SH-SY5Y (cell line): Measurements from ENCODE around the gene CCDC88B.

Experiments
- GATA2 ChIP-seq: IDR thresholded peaks from 2 replicates; pipeline ENCODE4 v1.6.1; 2011; ENCODE audit warnings: mild to moderate bottlenecking, low read depth, low read length
- GATA3 ChIP-seq: IDR thresholded peaks from 2 replicates; pipeline ENCODE4 v1.6.1; 2011; ENCODE audit warnings: low read depth, mild to moderate bottlenecking, low read length, moderate library complexity

GRCh38 chr11:64298966-64299846, 40.8 kb upstream of the CCDC88B start:
- TF ChIP-seq GATA3 = no peak
- no peak for TF ChIP-seq GATA2
